LoVo (cell line): ENCODE measurements around the gene PAPPA2.
"Not testable (repeated sequence)": the region's sequence is repeated elsewhere in the genome, so short reads cannot be mapped to it uniquely, and the experiment has no call there.

ENCODE experiments used
- DNase-seq: peaks from one replicate; pipeline ENCODE4 v3.0.0-alpha.2; 2016; ENCODE audit warnings: low spot score

PAPPA2 gene, protein sequence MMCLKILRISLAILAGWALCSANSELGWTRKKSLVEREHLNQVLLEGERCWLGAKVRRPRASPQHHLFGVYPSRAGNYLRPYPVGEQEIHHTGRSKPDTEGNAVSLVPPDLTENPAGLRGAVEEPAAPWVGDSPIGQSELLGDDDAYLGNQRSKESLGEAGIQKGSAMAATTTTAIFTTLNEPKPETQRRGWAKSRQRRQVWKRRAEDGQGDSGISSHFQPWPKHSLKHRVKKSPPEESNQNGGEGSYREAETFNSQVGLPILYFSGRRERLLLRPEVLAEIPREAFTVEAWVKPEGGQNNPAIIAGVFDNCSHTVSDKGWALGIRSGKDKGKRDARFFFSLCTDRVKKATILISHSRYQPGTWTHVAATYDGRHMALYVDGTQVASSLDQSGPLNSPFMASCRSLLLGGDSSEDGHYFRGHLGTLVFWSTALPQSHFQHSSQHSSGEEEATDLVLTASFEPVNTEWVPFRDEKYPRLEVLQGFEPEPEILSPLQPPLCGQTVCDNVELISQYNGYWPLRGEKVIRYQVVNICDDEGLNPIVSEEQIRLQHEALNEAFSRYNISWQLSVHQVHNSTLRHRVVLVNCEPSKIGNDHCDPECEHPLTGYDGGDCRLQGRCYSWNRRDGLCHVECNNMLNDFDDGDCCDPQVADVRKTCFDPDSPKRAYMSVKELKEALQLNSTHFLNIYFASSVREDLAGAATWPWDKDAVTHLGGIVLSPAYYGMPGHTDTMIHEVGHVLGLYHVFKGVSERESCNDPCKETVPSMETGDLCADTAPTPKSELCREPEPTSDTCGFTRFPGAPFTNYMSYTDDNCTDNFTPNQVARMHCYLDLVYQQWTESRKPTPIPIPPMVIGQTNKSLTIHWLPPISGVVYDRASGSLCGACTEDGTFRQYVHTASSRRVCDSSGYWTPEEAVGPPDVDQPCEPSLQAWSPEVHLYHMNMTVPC (N-terminal part only)

DNA sequence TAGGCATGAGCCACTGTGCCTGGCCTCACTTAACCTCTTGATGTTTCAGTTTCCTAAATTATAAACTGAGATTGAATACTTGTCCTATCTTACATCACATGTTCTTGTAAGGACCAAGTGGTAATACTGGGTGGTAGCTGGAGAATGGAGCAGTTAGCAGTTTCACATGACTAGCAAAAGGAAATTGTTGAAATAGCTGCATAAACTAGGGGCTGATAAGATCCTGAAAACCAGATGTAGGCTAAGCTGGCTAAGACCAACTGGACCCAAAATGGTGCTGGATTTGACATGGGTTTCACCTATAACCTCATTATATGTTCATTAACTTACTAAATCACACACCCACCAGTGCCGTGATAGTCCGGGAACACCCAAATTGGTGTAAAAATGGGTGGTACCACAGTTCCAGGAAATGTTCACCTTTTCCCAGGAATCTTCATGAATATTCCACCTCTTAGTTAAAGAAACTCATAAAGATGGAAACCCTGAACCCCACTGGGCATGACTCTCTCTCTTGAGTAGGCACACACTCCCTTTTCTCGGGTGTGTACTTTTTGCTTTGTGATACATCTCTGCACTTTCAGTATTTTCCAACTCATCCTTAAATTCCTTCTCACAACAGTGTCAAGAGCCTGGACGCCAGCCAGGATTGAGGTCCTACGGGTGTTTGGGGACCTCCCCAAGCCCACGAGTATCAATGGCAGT, at the start of gene PAPPA2:
Gene PAPPA2, plus strand, starts transcription at position 502 of the 705 bp plus-strand sequence. CDS start 93,148 bp downstream, outside the sequence.
- no peak for DNase-seq

DNA sequence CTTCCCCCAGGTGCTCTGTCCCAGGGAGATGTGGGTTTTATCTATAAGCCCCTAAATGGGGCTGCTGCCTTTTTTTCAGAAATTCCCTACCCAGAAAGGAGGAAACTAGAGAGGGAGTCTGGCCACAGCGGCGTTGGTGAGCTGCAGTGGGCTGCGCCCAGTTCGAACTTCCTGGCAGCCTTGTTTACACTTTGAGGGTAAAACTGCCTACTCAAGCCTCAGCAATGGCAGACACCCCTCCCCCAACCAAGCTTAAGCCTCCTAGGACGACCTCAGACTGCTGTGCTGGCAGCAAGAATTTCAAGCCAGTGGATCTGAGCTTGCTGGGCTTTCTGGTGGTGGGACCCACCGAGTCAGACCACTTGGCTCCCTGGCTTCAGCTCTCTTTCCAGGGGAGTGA, 46.2 kb upstream of the PAPPA2 start:
- no peak for DNase-seq

DNA sequence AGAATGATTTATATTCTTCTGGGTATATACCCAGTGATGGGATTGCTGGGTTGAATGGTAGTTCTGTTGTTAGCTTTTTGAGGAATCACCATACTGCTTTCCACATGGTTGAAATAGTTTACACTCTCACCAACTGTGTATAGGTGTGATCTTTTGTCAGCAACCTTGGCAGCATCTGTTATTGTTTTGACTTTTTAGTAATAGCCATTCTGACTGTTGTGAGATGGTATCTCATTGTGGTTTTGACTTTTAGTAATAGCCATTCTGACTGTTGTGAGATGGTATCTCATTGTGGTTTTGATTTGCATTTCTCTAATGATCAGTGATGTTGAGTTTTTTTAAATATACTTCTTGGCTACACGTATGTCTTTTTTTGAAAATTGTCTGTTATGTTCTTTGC, 43.4 kb upstream of the PAPPA2 start:
- not testable (repeated sequence) for DNase-seq

DNA sequence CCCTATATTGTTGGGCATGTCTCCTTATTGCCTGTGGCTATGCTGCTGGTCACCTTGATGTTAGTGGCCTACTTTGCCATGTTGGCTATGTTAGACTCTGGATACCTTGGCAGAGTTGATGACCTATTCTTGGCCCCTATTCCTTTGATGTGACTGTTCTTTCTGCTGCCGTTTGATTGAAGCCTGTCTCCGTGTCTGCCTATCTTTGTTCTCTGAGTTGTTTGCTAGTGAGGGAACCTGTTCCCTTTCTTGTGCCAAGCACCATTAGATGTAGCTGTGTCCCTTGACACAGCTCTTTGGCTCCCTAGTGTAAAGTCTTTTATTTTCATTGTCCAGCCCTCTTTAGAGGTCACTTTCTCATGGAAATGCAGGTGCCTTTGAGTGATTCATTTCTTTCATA, 28.7 kb upstream of the PAPPA2 start:
- no peak for DNase-seq

DNA sequence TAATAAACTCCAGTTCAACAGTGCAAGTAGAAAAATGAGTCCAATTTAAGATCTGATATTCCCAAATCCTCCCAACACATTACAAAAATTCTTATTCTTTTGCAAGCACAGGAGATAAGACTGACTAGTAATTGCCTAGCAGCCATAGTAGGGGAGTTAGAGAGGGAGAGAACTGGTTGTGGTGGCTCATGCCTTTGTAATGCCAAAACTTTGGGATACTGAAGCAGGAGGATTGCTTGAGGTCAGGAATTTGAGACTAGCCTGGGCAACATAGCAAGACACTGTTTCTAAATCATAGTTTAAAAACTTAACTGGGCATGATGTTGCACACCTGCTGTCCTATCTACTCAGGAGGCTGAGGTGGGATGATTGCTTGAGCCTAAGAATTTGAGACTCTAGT, 26.7 kb upstream of the PAPPA2 start:
- DNase-seq: no peak

DNA sequence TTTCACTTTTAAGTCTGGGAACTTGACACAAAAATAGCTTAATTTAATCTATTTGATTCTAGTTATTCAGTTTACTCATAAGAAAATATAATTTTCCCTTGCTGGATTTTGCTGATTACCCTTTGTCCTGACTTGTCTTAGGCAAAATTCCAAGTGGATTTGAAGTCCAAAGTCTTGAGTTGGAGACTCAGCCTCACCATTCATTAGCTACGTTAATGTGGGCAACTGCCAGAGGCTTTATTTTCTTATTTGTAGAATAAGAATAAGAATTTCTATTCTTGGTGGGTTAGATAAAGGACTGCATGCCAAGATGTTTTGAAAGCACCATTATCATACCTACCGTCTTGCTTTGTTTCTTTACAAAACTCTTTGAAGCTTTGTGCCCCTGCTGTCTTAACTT, 22.8 kb upstream of the PAPPA2 start:
- no peak for DNase-seq

DNA sequence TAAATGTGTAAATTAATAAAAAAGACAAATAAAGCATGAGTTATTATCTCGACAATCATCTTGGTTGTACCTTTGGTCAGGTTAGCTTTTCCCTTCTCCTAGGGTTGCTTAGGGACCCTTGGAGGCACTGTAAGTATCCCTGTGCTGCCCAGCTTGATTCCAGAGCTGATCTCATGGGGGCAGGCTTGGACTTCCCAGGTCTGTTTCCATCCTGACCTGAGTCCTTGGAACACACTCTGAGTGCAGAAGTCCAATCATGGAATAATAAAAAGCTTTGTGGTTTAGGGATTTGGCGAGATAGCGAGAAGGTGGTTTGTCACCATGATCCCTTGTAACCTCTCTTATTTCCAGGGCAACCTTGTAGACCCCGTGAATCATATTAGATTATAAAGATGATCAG, 18.7 kb upstream of the PAPPA2 start:
- DNase-seq: no peak

DNA sequence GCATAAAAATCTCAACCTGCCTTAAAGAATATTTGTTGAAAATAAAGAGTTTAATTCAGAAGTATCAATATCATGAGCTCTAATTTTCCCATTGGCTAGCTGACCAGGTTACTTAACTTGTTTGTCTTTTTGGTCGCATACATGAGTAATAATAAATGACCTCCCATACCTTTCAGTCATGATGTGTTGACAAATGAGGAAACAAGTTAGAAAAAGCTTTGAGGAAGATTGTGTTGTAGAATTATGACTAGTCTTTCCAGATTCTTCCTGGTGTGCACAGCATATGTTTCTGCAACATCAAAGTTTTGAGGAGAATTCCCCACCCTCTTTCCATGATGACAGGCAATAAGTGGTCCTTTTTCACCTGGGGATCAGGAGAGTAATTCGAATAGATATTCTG, 17.6 kb upstream of the PAPPA2 start:
- no peak for DNase-seq

DNA sequence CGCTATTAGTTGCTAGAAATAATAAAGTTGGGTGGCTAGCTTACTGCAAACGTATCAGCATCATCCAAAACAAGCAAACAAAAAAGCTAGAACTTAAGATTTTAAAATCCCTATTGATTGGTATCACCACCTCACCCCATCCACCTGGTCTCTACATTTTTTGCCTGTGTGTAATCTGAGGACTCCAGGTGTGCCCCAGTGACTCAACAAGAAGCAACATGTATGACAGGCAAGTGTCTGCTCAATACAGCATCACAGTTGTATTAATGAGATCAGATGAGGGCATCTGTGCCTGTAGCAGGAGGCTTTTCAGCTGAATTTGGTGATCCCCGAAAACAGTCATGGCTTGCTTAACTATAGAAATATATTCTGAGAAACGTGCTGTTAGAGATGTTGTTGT, 14.6 kb upstream of the PAPPA2 start:
- DNase-seq: no peak

DNA sequence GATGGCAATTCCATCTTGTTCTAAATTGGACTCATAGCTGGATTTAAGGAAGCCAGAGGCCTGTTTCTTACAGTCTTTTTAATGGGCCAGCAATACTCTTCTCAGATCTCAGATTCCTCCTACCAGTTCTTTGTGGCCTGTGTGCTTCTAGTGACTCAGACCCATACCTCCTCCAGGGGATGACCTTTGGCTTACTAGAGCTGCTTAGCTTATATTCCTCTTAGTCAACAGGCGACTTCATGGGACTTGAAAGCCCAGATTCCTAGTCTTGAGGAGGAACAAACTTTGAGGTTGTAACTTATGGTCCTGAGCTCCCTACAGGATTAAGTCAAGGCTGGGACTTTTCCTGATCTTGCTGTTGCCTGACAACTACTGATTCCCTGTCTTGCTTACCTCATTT, 12.4 kb upstream of the PAPPA2 start:
- DNase-seq: peak; percentile 6

DNA sequence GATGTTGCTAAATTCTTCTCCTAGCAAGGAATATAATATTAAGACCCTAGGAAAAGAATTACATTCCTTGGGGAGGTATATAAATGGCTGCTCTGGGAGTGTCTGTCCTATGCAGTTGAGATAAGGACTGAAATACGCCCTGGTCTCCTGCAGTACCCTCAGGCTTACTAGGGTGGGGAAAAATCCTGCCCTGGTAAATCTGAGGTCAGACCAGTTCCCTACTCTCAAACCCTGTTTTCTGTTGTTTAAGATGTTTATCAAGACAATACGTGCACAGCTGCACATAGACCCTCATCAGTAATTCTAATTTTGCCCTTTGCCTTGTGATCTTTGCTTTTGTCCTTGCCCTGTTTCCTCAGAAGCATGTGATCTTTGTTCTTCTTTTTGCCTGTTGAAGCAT, 11.2 kb upstream of the PAPPA2 start:
- DNase-seq: not testable (repeated sequence)

DNA sequence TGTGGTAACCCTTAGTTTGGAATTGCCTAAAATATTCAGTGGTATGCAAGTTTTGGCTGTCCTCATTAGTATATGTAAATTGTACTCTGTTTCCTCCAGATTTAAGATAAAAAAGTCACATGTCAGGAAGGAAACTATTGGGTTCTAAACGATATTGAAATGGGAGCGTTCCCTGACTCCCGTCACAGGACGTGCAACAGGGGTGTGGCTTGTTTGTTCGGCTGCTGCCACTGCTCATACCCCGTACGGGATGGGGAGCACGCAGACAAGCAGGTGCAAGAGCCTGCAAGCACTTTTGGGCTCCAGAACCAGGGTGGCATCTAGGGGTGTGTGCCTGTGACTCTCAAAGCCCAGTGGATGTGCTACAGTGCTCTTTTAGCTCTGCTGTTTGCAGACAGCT, 6.2 kb upstream of the PAPPA2 start:
- no peak for DNase-seq

DNA sequence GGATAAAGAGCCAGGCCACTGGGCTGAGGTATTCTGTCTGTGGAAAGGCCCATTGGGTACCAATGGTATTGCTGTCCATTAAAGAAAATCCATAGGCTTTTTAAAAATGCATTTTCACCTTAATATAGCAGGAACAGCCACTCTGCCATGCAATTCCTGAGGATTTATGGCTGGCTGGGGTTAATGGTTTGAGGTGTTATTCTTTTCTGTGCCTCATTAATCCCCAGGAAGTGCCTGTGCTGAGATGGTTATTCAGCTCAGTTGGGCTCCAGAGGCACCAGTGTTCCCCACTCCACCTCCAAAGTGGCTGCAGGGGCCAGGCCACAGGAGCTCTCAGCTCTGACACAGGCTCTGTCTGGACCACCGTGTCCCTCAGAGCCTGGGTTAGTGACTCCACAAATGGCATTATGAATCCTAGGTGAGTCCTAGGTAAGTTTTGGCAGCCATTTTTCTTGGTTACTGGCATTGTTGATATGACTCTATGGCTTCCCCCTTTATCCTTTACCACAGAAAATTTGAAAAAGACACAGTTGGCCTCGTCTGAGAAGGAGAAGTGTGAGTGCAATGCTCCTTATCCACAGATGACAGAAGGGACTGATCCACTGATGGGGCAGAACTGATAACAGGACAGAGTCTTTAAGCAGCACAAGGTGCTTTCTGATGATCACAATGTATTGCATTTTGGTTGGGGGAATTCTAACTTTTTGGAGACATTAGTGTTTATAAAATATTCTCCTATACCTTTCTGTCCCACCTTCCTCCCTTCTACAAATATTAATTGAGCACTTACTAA, 2.2 kb upstream of the PAPPA2 start:
- no peak for DNase-seq

DNA sequence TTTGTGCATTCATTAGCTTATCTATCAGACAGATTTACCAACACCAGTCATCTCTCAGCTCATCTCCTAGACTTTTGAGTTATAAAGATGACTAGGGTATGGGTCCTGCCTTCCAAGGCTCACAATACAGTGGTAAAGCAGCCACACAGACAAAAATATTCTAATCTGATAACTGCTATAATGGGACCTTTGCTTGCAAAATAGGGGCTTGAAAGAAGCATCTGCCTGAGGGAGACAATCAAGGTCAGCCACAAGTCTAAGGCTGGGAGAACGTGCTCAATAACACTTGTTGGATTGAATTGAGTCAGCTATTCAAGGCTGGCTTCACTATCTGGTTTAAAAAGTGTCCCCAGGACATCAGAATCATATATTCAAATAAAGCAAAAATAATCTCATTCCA, 1.4 kb upstream of the PAPPA2 start:
- DNase-seq: no peak

DNA sequence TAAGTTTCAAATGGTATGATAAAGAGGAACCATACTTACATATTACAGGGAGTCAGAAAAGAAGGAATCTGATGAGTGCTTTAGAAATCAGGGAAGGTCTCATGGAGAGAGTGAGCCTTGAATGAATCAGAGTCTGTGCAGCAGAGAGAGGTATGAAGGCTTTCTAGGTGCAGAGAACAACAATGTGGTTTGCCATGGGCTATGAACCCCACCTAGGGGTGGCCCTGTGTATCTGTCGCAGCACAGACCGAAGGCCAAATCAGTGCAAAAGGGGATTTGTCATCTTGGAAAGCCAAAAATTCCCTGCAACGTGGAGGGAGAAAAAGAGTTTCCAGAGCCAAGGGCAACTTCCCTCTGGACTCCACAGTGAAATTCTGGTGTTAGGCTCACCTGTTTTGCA, 3.5 kb downstream of the PAPPA2 start:
- no peak for DNase-seq

DNA sequence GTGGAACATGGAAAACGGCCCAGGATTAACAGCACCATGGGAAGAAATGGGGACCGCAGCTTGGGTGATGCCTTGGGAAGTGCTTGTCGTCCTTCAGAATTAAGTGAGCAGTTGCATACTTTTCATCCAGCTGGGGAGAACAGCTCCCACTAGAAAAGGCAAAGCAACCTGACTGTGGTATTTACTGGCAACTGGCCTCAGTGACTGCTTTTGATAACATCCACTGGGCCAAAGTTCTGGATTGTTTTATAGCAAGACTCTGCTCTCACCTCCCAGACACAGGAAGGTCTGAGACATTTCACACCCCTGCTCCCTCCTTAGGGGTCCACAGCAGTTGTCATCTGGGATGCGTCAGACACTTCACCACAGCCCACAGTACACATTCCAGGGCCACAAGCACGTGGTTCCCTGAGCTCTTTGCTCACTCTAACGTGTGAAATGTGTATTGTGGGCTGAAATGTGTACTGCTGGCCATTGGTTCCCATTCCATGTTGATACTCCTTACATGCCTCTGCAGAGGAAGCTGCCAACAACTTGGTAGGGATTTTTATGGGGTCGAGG, 6.6 kb downstream of the PAPPA2 start:
- no peak for DNase-seq

DNA sequence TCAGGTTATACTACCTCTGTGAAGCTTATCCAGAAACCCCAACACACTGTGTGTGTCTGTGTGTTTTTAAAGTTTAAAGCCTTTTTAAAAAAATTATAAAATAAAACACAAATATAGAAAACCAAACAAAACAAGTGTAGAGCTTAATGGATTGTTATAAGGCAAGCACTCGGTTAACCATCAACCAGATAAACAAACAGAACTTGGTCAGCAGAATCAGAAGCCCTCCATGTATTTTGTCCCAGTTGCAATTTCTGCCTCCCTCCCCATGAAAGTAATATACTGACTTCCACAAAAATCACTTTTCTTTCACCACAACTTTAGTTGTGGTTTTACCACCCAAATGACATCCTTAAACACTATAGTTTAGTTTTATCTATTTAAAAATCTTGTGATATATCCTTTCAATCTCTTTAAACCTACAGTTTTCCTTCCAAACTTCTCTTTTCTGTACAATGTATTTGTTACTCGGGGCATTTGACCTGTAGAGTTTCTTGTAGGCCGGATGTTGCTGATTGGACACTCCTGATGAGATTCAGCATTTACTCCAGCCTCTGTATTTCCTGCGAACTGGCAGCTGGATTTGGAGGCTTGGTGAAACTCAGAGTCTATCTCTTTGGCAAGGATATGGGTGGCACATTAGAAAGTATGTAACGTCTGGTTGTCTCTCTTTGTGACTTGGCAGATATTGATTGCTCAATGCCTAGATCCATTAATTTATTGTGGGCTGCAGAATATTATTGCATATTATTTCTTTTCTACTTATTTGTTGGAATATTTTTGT, 8.6 kb downstream of the PAPPA2 start:
- DNase-seq: no peak

DNA sequence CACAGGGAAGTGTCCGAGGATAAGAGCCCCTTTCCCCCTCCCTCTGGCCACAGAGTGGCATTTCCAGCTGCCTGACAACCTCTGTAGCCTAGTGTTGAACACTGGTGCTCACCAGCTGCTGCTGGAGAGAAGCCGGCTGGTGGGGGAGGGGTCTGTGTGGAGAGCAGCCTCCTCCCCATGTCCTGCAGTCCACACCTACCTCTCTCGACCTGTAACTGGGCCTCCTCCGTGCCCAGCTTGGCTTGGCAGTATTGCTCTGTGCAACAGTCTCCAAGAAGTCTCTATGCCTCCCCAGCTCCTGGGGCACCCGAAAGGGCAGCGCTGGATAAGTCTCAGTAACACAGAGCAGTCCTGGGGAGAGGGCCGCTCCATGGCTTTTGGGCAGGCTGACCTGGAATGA, 17.0 kb downstream of the PAPPA2 start:
- no peak for DNase-seq

DNA sequence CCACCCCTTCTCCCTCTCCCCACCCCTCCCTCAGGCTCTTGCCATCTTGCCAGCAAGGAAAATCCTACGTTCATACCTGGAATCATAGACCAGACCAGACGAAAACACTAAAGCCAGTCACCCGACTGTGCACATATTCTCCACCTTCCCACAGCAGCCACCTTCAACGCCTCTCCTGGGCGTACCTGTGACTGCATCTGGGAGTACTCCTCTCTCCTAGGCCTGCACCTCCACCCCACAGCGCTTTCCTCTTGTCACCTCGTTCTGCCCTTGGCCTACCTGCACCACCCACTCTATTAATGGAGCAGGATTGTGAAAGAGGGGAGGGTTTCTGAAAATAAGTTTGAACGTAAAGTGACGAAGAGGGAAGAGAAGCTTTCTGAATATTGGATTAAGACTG, 17.8 kb downstream of the PAPPA2 start:
- DNase-seq: no peak

DNA sequence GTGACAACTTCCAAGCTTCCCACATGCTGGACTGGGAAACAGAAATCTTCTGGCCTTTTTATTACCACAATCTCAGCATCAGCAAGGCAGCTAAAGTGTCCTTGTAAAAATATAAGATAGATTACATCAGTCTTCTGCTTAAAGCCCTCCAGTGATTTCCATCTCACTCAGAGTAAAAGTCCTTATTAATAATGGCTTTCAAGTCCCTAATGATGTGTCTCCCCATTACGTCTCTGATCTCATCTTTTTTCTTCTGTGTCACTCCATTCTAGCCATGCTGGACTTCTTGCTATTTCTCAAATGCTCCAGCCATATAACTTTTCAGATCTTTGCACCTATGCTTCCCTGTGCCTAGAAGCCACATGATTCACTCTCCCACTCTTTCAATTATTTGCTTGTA, 22.1 kb downstream of the PAPPA2 start:
- no peak for DNase-seq

DNA sequence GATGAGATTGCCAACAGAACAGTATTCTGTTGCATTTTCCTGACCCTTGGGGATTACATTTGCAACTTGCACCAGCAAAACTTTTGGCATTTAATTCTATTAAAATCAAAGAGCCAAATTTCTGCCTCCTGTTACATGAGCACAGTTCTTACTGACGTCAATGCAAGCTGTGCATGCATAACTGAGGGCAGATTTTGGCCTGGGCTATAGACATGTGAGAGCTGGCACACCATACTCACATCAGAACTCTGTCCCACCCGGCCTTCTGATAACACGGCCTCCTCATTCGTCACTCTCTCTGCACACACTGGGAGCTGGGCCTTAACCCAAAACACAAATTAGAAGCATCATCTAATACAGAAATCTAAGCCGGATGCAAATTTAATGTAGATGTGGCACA, 31.5 kb downstream of the PAPPA2 start:
- no peak for DNase-seq
